Medulla oblongata (tissue), 1 donor: ENCODE results near the gene SLC19A3.
A peak's percentile ranks its signal among the peaks of the same experiment; 100 is the strongest.
"Not testable (repeated sequence)": the region's sequence is repeated elsewhere in the genome, so short reads cannot be mapped to it uniquely, and the experiment has no call there.

Experiments used
- DNase-seq: peaks from one replicate; pipeline ENCODE4 v3.0.0-alpha.2; 2015; ENCODE audit errors: extremely low spot score

The SLC19A3 gene

DNA sequence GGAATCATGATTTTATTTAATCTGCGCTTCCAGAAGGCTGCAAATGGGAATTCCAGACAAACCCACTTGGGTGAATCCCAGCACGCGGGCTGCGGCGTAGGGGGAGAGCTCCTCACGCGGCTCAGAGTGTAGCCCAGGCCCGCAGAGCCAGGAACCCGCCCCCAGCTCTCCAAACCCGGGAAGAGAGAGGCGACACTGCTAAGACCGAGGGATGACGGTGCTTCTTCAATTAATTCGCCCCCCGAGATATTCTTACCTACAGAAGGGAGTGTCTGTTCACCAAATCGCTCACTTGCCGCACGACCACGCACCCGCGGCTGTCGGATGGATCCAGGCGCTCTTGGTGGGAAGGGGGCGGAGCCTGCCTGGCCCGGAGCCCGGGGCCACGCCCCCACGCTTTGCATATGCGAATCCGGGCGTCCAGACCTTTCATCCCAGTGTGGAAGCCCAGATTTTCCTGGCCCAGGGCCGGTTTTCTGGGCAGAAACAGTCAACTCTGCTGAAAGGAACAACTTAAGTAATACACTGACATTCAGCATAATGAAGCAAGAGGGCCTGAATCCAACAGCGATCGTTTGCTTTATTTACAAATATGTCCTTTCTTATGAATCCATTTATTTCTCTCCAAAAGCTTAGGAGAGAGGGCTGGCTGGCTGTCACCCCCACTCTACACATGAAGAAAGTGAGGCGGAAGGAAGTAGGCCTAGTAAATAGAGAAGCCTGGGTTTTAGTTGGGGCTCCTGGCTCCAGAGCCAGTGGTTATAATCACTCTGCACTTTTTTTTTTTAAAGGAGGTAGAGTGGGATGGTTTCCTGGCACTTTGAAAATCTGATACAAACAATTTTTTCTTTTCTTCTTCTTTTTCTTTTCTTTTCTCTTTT is at the start of gene SLC19A3:
TSS of gene SLC19A3 (minus strand) at position 342 of the 881 bp plus-strand sequence. CDS start 15,710 bp downstream, outside the sequence.
- DNase-seq = peak; percentile 90

DNA sequence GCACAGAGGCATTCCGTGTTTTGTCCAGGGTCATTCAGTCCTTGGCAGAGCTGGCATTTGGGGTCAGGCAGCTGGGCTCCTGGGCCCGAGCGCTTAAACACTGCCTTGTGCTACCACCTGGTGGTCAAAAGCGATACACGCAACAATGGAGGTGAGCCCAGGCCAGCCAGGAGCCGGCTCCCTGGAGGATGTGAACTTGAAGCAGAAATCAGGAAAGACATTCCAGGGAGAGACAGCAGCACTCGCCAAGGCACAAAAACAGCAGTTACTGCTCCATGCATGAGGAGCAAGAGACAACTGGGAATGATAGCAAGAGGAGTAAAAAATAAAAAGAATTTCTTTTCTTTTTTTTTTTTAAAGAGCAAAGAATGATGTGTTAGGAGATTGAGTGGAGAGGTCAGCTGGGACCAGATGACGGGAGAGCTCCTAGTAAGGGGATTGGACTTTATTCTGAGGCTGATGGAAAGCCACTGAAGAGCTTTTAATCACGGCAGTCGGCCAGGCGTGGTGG is 48.6 kb upstream of the SLC19A3 start:
- DNase-seq = peak; percentile 90

GRCh38 chr2:227765788-227766372 is 48.1 kb upstream of the SLC19A3 start:
- DNase-seq = peak; percentile 8

- no peak for DNase-seq
Observed at GRCh38 chr2:227761740-227762476, 44.1 kb upstream of the SLC19A3 start.

GRCh38 chr2:227759411-227760118 is 41.7 kb upstream of the SLC19A3 start:
- DNase-seq = no peak

- not testable (repeated sequence) for DNase-seq
Observed at GRCh38 chr2:227756261-227756660, 38.4 kb upstream of the SLC19A3 start.

DNA sequence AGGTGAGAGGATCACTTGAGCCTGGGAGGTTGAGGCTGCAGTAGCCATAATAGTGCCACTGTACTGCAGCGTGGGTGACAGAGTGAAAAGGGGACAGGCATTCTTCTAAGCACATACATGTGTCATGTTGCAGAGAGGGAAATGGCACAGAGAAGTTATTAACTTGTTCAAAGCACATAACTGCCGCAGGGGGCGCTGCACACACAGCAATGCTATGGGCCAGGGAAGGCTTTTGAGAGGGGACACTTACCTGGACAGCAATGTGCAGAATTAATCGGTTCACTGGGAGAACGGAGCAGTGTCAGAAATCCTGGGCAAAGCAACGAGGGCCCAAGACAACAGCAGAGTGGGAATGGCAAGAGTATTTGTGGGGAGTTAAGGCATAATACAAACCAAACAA is 30.3 kb upstream of the SLC19A3 start:
- DNase-seq = no peak

GRCh38 chr2:227745594-227745993 is 27.8 kb upstream of the SLC19A3 start, which contains the start of gene SCYGR8:
Gene SCYGR8 (plus strand): TSS chr2:227745894. CDS start chr2:227745894, 0 bp downstream.
- no peak for DNase-seq

- DNase-seq = not testable (repeated sequence)
Observed at GRCh38 chr2:227740705-227741104, 22.9 kb upstream of the SLC19A3 start.

GRCh38 chr2:227739351-227739750 is 21.5 kb upstream of the SLC19A3 start:
- DNase-seq = no peak

GRCh38 chr2:227728035-227728434 is 10.2 kb upstream of the SLC19A3 start, which contains the start of gene SCYGR7:
Gene SCYGR7 (plus strand): TSS chr2:227728335. CDS start chr2:227728335, 0 bp downstream.
- no peak for DNase-seq

- no peak for DNase-seq
Observed at GRCh38 chr2:227724394-227725039, 6.7 kb upstream of the SLC19A3 start, which contains the start of gene SCYGR6. Gene SCYGR6 (minus strand): TSS chr2:227724757. CDS start chr2:227724757, 0 bp downstream.

DNA sequence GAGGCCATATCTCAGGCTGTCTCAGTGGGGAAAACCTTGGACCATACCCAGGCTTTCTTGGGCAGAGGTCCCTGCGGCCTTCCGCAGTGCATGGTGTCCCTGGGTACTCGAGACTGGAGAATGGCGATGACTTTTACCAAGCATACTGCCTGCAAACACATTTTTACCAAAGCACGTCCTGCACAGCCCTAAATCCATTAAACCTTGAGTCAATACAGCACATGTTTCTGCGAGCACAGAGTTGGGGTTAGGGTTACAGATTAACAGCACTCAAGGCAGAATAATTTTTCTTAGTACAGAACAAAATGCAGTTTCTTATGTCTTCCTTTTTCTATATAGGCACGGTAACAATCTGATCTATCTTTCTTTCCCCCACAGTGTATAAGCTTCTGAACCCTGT is 5.0 kb upstream of the SLC19A3 start:
- DNase-seq = not testable (repeated sequence)

DNA sequence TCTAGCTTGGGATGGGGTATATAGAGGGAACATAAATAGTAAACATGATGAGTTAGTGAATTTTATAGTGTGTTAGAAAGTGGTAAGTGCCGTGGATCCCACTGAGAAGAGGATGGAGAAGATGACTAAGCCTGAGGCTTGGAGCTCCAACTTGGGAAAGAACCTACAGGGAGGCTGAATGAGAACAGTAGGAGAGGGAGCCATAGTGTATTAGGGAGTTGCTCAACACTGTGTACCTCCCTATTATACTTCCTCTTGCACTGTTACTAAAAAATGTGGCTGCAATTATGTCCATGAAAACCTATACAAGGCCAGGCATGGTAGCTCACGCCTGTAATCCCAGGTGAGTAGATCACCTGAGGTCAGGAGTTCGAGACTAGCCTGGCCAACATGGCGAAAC is 2.9 kb upstream of the SLC19A3 start:
- DNase-seq = no peak

- DNase-seq = no peak
Observed at GRCh38 chr2:227719641-227720040, 1.8 kb upstream of the SLC19A3 start.

GRCh38 chr2:227716501-227716900 is 1.3 kb downstream of the SLC19A3 start:
- DNase-seq = no peak

DNA sequence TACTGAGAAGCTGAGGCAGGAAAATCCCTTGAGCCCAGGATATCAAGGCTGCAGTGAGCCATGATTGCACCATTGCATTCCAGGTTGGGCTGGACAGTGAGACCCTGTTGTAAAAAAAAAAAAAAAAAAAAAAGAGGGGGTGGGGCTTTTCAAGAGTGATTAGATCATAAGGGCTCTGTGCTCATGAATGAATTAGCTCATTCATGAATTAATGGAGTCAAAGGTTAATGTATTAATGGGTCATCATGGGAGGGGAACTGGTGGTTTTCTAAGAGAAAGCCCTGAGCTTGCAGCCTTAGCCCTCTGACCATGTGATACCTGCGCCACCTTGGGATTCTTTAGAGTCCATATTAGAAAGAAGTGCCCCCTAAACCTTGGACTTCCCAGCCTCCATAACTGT is 4.5 kb downstream of the SLC19A3 start:
- no peak for DNase-seq

GRCh38 chr2:227710986-227711385 is 6.8 kb downstream of the SLC19A3 start:
- DNase-seq = no peak

DNA sequence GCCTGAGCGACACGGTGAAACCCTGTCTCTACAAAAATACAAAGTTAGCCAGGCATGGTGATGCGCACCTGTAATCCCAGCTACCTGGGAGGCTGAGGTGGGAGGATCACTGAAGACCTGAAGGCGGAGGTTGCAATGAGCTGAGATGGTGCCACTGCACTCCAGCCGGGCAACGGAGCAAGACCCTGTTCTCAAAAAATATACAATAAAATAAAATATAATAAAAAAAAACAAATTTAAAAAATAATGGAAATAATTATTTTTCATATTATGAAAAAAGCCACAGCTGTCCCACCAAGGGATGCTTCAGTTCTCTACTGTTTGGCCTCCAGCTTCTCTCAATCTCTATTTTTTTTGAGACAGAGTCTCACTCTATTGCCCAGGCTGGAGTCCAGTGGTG is 10.4 kb downstream of the SLC19A3 start:
- DNase-seq = no peak

DNA sequence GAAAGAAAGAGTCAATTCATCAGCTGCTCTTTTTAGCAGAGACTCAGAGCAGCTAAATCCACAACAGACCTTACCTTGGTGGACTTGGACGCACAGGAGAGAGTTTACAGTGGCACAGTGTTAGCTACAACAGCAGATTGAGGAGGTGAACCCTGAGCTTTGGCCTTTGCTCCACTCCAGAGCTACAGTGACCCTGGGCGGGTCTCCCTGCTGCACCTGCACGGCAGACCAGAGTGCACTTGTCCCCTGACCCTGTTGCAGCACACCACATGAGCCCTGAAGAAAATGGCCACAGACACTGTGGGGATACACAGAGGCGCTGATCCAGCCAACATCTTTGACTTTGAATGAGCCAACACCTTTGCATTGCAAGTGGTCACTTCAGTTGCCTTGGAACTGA is 11.0 kb downstream of the SLC19A3 start:
- no peak for DNase-seq

DNA sequence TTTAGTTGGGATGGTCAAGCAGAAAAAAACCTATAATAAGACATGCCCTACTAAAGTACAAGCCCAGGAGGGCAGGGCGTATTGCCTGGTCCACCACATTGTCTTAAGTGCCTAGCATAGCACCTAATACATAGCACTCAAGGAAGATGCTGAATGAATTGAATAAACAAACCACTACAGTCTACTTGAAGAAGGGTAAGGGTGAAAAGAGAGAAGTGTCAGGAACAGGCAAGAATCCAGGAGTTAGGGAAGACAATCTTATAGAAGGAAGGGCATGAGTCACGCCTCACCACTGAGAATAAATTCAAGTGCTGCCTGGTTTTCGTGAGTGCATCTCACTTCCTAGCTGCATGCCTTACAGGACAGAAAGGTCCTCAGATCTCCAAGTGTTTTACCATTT is 13.9 kb downstream of the SLC19A3 start:
- DNase-seq = no peak
